Neural crest cell (in vitro differentiated cells): Measurements from ENCODE around the gene MYO5A. TPM values are rescaled to one million over a fixed set of nuclear protein-coding genes. Genes with fewer than 3 reads are reported as not detected.
"Not testable (repeated sequence)": the region's sequence is repeated elsewhere in the genome, so short reads cannot be mapped to it uniquely, and the experiment has no call there.

Experiments
- DNase-seq: peaks from one replicate; pipeline ENCODE4 v3.0.0; 2021; ENCODE audit warnings: low read depth, mixed read lengths, low spot score
- H3K27ac Mint-ChIP-seq: one replicate; pipeline ENCODE4 v1.8.0; 2021; ENCODE audit warnings: mild to moderate bottlenecking, mixed read lengths; ENCODE audit not compliant: unreplicated experiment
- H3K27me3 Mint-ChIP-seq: 2 replicates; pipeline ENCODE4 v1.8.0; 2021; ENCODE audit warnings: low read depth, mild to moderate bottlenecking, mixed read lengths
- H3K36me3 Mint-ChIP-seq: 2 replicates; pipeline ENCODE4 v1.8.0; 2021; ENCODE audit warnings: low read depth, mild to moderate bottlenecking, mixed read lengths
- H3K4me1 Mint-ChIP-seq: 2 replicates; pipeline ENCODE4 v1.8.0; 2021; ENCODE audit warnings: mixed read lengths
- H3K4me3 Mint-ChIP-seq: one replicate; pipeline ENCODE4 v1.8.0; 2021; ENCODE audit warnings: mild to moderate bottlenecking, mixed read lengths
- H3K9me3 Mint-ChIP-seq: 2 replicates; pipeline ENCODE4 v1.8.0; 2021; ENCODE audit warnings: mixed read lengths
- CTCF ChIP-seq: fragments of 200-600 bp; sonication (generic); conservative IDR thresholded peaks from 2 replicates; pipeline ENCODE4 v1.5.0; 2021; ENCODE audit warnings: antibody characterized with exemption, mild to moderate bottlenecking
- total RNA-seq: library from RNA; stranded (reverse); gene quantifications from 2 replicates; pipeline ENCODE4 v1.2.1, GENCODE V29; 2021

MYO5A gene
- total RNA-seq, 1 donor from 2014 or later: 29.1 TPM

- Mint-ChIP-seq H3K27ac (no peak overlapping the region), H3K4me1 (peaks cover 11% of the 10 kb centered on the region), H3K9me3 (peaks cover 18% of the 10 kb centered on the region), H3K27me3 (no peaks in the 10 kb centered on the region), H3K4me3 (no peak overlapping the region), H3K36me3 (peaks cover 13% of the 10 kb centered on the region)
- no peak for TF ChIP-seq CTCF
- DNase-seq: no peak
Observed at GRCh38 chr15:52448011-52448890, 80.4 kb downstream of the MYO5A start.

DNA sequence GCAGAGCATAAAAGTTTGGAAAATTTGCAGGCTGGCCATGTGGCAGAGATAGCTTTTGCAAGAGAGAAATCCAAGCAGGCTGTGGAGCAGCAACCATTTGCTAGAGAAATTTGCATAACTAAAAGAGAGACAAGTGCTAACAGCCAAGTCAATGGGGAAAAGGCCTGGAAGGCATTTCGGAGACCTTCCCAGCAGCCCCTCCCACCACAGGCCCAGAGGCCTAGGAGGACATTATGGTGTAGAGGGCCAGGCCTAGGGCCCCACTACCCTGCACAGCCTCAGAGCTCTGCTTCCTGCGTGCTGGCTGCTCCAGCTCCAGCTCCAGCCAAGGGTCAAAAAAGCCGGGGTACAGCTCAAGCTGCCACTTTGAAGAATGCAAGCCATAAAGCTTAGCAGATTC is 82.7 kb downstream of the MYO5A start:
- Mint-ChIP-seq H3K4me1 (peaks cover 11% of the 10 kb centered on the region), H3K27me3 (no peaks in the 10 kb centered on the region), H3K9me3 (peaks cover 12% of the 10 kb centered on the region), H3K36me3 (peaks cover 13% of the 10 kb centered on the region), H3K4me3 (no peak overlapping the region), H3K27ac (no peak overlapping the region)
- TF ChIP-seq CTCF: no peak
- DNase-seq: no peak

- Mint-ChIP-seq H3K9me3 (peaks cover 12% of the 10 kb centered on the region), H3K27ac (no peak overlapping the region), H3K27me3 (no peaks in the 10 kb centered on the region), H3K4me1 (peaks cover 11% of the 10 kb centered on the region), H3K4me3 (no peak overlapping the region), H3K36me3 (peaks cover 13% of the 10 kb centered on the region)
- no peak for DNase-seq
- TF ChIP-seq CTCF: no peak
Observed at GRCh38 chr15:52445553-52445952, 83.1 kb downstream of the MYO5A start.

GRCh38 chr15:52443205-52443604 is 85.5 kb downstream of the MYO5A start:
- Mint-ChIP-seq H3K4me1 (peaks cover 11% of the 10 kb centered on the region), H3K9me3 (peaks cover 12% of the 10 kb centered on the region), H3K36me3 (peaks cover 10% of the 10 kb centered on the region)
- DNase-seq, H3K4me3 Mint-ChIP-seq, H3K27me3 Mint-ChIP-seq, H3K27ac Mint-ChIP-seq: not testable (repeated sequence)

- Mint-ChIP-seq H3K4me1 (peaks cover 7% of the 10 kb centered on the region), H3K27me3 (no peaks in the 10 kb centered on the region), H3K4me3 (no peak overlapping the region), H3K36me3 (peaks cover 5% of the 10 kb centered on the region), H3K9me3 (peaks cover 5% of the 10 kb centered on the region), H3K27ac (no peak overlapping the region)
- no peak for TF ChIP-seq CTCF
- DNase-seq: no peak
Observed at GRCh38 chr15:52441841-52442240, 86.8 kb downstream of the MYO5A start.

DNA sequence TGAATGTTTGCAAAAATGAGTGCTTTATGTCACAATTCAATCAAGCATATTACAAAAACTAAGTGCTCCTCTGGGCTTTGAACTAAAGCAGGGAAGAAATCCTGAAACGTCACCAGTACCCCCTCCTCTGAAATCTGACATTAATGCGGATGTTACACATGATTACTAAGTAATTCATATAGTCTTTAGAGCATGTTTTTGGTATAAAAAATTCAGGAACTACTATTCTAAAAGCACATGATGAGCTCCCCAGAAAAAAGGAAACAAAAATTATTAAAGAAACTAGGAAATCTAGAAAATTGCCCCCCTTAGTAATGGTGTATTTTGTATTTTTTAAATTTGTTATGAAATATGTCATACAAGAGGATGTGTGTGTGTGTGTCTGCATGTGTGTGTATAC is 87.7 kb downstream of the MYO5A start:
- peaks cover 5% of the 10 kb centered on the region for H3K36me3 Mint-ChIP-seq
- H3K27me3 Mint-ChIP-seq: no peaks in the 10 kb centered on the region
- no peak for TF ChIP-seq CTCF
- peaks cover 3% of the 10 kb centered on the region for H3K9me3 Mint-ChIP-seq
- no peak overlapping the region for H3K4me3 Mint-ChIP-seq
- DNase-seq: no peak
- no peak overlapping the region for H3K27ac Mint-ChIP-seq
- H3K4me1 Mint-ChIP-seq: peaks cover 7% of the 10 kb centered on the region
